T-helper 1 cell treated with Interleukin-12 subunit alpha and Interleukin-12 subunit beta and Interleukin-4 antibody, amounts not matched to agents 30 ng/mL and 1 ng/mL, for 36 hours (primary cell): Measurements from ENCODE around the gene FSHR. TPM values are rescaled to one million over a fixed set of nuclear protein-coding genes. Genes with fewer than 3 reads are reported as not detected.

ENCODE experiments used
- intact Hi-C: fragments of 100-400 bp; cut with micrococcal nuclease; formaldehyde crosslinking; loops from one replicate; pipeline ENCODE4 v1.15.1; 2024
- total RNA-seq: library from RNA; stranded (reverse); gene quantifications from 2 replicates; pipeline ENCODE4 v1.2.3, GENCODE V29; 2022

FSHR gene, protein sequence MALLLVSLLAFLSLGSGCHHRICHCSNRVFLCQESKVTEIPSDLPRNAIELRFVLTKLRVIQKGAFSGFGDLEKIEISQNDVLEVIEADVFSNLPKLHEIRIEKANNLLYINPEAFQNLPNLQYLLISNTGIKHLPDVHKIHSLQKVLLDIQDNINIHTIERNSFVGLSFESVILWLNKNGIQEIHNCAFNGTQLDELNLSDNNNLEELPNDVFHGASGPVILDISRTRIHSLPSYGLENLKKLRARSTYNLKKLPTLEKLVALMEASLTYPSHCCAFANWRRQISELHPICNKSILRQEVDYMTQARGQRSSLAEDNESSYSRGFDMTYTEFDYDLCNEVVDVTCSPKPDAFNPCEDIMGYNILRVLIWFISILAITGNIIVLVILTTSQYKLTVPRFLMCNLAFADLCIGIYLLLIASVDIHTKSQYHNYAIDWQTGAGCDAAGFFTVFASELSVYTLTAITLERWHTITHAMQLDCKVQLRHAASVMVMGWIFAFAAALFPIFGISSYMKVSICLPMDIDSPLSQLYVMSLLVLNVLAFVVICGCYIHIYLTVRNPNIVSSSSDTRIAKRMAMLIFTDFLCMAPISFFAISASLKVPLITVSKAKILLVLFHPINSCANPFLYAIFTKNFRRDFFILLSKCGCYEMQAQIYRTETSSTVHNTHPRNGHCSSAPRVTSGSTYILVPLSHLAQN
- not detected in 2 replicates for total RNA-seq

DNA sequence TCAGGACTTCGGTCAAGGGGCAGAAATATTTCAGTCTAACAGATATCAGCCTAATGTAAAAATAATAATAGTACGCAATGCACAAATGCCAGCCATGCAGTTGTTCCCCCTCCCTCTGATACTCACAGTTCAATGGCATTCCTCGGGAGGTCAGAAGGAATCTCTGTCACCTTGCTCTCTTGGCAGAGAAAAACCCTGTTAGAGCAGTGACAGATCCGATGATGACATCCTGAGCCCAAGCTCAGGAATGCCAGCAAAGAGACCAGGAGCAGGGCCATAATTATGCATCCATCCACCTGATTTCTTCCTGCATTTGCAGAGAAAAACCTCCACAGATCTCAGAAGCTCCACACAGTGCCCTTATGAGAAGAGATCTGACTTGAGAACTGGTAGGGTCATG lies at the start of gene FSHR:
FSHR (minus strand) TSS at position 376 of the 400 bp plus-strand sequence; CDS start at position 278, 98 bp downstream.
- intact Hi-C loops = no loop called here

DNA sequence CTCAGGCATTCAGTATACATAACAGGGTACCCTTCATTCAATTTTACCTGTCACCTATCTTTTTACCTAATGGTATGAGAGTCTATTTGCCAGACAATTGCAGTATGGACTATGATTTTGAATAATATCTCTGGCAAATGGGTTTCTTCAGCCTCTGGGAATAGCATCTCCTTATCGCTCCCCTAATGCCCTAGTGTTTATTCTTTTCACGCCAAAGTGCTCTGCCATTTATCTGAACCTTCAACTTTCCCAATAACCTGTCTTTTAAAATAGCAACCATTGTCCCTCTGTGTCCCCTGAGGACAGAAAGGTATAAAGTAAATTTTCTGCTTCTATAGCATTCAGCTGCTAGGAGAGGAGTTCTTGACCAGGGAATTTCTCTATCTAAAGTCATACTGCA lies 45.0 kb upstream of the FSHR start:
- intact Hi-C loops = no loop called here

- intact Hi-C loops = no loop called here
Observed at GRCh38 chr2:49194701-49195100, 40.4 kb upstream of the FSHR start.

DNA sequence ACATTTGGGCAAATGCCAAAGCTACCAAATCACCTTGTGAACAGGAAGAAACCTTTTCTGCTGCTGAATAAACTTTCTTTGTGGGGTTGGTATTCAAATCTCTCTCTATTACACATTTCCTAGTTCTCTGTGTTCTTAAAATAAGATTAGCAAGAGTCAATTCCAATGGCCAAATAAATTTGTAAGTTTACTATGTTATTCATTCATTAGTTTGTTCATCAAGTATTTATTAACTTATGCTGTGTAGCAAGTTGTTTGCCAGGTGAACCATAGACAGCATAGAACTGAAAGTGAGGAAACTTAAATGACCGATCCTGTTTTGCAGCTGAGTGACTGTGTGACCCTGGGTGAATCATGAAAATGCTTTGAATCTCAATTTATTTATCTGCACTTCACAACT lies 37.7 kb upstream of the FSHR start:
- intact Hi-C loops = no loop called here

- intact Hi-C loops = no loop called here
Observed at GRCh38 chr2:49189512-49190225, 35.4 kb upstream of the FSHR start.

DNA sequence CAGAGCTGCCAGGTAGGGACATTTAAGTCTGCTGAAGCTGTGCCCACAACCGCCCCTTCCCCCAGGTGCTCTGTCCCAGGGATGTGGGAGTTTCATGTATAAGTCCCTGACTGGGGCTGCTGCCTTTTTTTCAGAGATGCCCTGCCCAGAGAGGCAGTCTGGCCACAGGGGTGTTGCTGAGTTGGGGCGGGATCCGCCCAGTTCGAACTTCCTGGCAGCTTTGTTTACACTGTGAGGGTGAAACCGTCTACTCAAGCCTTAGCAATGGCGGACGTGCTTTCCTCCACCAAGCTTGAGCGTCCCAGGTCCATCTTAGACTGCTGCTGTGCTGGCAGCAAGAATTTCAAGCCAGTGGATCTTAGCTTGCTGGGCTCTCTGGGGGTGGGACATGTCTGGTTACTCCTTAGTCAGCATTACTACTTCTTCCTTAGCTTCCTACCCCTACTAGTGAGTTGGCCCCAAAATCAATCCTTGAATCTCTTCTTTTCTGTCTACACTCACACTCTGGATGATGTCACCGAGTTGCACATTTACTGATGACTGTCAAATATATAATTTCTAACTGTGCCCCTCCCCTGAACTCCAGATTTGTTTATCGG lies 31.8 kb upstream of the FSHR start:
- intact Hi-C loops = no loop called here

- intact Hi-C loops = no loop called here
Observed at GRCh38 chr2:49178656-49179055, 24.3 kb upstream of the FSHR start.

DNA sequence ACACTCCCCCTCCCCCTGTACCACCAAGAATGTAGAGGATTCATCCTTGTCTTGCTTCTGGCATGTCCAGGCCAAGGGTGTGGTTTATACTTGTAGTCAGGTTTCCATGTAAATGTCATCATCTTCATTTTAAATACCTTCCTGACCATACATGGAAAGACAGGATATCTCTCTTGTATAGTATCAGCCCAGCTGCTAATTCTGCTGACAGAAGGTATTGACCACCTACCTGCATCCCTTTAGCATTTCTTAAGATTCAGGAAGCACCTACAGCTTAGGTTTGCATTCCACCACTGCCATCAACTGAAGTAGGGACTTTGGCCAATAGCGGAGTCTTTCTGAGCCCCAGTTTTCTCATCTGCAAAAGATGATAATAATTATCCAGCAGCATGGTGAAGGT lies 22.9 kb upstream of the FSHR start:
- intact Hi-C loops = no loop called here

GRCh38 chr2:49175831-49176230 lies 21.5 kb upstream of the FSHR start:
- intact Hi-C loops = no loop called here

- intact Hi-C loops = no loop called here
Observed at GRCh38 chr2:49174750-49175149, 20.4 kb upstream of the FSHR start.

DNA sequence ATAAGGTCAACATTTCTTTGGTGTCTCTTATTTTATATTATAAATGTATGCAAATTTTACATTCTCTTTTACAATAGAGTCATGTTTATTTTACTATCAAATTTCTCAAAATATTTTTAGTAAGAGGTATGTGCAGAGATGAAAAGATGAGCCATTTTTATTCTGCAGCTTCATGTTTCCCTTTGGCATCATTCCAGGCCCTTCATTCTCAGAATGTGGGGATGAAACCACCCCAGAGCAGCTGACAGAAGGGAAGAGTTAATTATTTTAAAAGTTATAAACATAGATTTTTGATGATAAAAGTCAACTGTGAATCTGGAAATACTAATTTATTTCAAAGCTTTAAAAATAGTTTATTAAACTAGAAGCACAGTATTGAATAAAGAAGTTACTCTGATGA lies 12.8 kb upstream of the FSHR start:
- intact Hi-C loops = no loop called here

- intact Hi-C loops = no loop called here
Observed at GRCh38 chr2:49165662-49166061, 11.3 kb upstream of the FSHR start.

DNA sequence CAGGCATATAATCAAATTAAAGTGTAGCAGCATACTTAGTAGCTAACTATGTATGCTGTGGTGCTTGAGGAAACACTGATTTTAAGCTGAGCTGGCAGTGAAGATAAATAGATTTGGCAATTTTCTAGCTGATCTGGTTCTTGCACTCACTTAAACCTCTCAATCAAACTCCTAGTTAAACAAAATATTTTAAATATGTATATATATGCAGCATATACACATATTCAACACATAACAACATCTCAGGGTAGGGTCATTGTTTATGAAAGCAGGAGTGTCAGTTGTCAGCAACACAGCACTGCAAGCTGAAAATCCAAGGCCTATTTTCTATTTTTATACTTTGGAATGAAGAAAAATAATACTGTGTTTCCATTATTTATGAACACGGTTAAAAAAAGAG lies 10.4 kb upstream of the FSHR start:
- intact Hi-C loops = no loop called here

- intact Hi-C loops = no loop called here
Observed at GRCh38 chr2:49162151-49162550, 7.8 kb upstream of the FSHR start.

GRCh38 chr2:49154891-49155290 lies 576 bp upstream of the FSHR start:
- intact Hi-C loops = no loop called here

GRCh38 chr2:49153252-49153651 lies 1.1 kb downstream of the FSHR start:
- intact Hi-C loops = no loop called here

DNA sequence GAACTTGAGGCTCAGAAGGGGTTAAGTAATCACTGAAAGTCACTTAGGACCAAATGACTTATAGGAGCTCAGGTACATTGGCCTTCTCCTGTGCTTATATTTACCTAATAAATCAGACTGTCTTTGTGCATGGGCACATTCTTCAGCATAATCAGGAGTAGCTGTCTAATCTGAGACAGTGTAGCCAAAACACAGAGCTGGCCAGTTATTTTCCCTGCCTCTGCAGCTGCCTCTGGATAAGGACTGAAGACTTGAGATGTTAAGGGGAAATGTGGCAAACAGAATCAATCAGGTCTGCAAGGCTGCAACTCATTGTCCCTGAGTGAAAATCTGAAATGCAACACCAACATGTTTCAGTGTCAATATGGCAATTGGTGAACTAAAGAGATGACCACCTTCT lies 1.5 kb downstream of the FSHR start:
- intact Hi-C loops = no loop called here

- intact Hi-C loops = no loop called here
Observed at GRCh38 chr2:49146401-49146800, 7.9 kb downstream of the FSHR start.

DNA sequence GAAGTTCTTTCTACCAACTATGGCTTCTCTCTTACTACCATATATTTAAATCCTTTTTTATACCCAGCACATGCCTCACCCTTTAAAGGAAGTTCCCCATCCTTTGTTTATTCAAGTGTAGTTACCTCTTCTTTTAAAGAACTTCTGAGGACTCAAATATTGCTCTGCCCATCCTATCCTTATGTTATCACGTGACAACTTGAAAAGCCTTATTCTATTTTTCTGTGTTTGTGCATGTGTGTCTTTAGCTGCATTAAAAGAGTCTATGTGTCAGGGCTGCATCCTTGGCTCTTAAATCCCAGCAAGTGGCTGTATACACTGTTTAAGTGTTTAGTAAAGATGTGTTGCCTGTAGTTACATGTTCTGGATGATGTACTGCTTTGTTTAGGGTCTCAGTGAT lies 22.5 kb downstream of the FSHR start:
- intact Hi-C loops = no loop called here

GRCh38 chr2:49129034-49129433 lies 25.3 kb downstream of the FSHR start:
- intact Hi-C loops = no loop called here

- intact Hi-C loops = no loop called here
Observed at GRCh38 chr2:49123600-49123999, 30.7 kb downstream of the FSHR start.

GRCh38 chr2:49122107-49122506 lies 32.2 kb downstream of the FSHR start:
- intact Hi-C loops = no loop called here
